Activated CD4-positive, alpha-beta T cell treated with anti-CD3 and anti-CD28 coated beads, Interleukin-2, amount 10 ng/mL, durations not matched to agents 24 days and 14 days (primary cell): Measurements from ENCODE around the gene IMP4. TPM values are rescaled to one million over a fixed set of nuclear protein-coding genes. Genes with fewer than 3 reads are reported as not detected.
A peak's percentile ranks its signal among the peaks of the same experiment; 100 is the strongest.

Source experiments
- DNase-seq: peaks from one replicate; pipeline ENCODE4 v3.0.0; 2022
- H3K27ac Mint-ChIP-seq: one replicate; pipeline ENCODE4 v1.8.0; 2022; ENCODE audit warnings: mild to moderate bottlenecking, mixed read lengths
- H3K27me3 Mint-ChIP-seq: one replicate; pipeline ENCODE4 v1.8.0; 2022; ENCODE audit warnings: mixed read lengths
- H3K36me3 Mint-ChIP-seq: one replicate; pipeline ENCODE4 v1.8.0; 2022; ENCODE audit warnings: low read depth, mild to moderate bottlenecking, mixed read lengths
- H3K4me1 Mint-ChIP-seq: one replicate; pipeline ENCODE4 v1.8.0; 2021; ENCODE audit warnings: mixed read lengths
- H3K4me3 Mint-ChIP-seq: one replicate; pipeline ENCODE4 v1.8.0; 2022; ENCODE audit warnings: mild to moderate bottlenecking, moderate library complexity, mixed read lengths
- H3K9me3 Mint-ChIP-seq: one replicate; pipeline ENCODE4 v1.8.0; 2021; ENCODE audit warnings: mixed read lengths
- intact Hi-C: fragments of 100-400 bp; cut with micrococcal nuclease; formaldehyde crosslinking; loops from one replicate; pipeline ENCODE4 v1.15.1; 2023
- total RNA-seq: library from RNA; stranded (reverse); gene quantifications from 2 replicates; pipeline ENCODE4 v1.2.3, GENCODE V29; 2022

IMP4 gene, protein sequence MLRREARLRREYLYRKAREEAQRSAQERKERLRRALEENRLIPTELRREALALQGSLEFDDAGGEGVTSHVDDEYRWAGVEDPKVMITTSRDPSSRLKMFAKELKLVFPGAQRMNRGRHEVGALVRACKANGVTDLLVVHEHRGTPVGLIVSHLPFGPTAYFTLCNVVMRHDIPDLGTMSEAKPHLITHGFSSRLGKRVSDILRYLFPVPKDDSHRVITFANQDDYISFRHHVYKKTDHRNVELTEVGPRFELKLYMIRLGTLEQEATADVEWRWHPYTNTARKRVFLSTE
- 177 and 178 TPM in 2 replicates for total RNA-seq

DNA sequence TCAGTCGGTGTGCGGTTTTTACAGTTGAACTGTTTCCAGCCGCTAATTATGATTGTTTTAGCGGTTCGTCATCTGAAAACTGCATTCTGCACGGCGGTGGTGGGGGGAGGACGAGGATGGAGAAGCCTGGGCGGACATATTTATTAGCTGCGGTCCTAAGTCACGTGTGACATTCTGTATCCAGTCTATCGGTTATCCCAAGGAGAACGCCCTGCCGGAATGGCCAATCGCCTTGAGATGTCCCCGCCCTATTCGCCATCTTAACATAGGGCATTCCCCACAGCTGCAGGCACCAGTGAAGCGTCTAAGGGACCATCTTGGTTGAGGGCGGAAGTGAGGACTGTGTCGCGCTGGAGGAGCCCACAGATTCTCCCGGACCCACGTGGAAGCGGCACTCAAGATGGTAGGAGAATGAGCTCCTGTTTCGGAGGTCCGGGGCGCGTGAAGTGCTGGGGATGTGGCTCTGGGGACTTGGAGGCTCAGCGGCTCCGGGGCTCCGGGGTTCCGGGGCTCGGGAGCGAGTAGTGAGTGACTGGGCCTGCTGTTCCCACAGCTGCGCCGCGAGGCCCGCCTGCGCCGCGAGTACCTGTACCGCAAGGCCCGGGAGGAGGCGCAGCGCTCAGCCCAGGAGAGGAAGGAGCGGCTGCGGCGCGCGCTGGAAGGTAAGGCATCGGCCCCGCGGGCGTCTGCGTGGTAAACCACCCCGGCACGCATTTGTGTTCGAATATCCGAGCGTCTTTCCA, at the start of gene IMP4:
Gene IMP4 (plus strand): TSS at position 365 of the 743 bp plus-strand sequence. CDS start 36 bp downstream, at position 401.
- intact Hi-C loops, result loop anchor here (1.0 kb wide), 4 partner anchors 14 to 161 kb away; partner anchors contain the start of genes PTPN18 and SMPD4
- Mint-ChIP-seq H3K4me1 (peaks cover 24% of the 10 kb centered on the region), H3K27ac (peak within 1 kb of the TSS; percentile 97), H3K4me3 (peak within 1 kb of the TSS; percentile 97), H3K9me3 (no peaks in the 10 kb centered on the region), H3K36me3 (peaks cover 68% of the 10 kb centered on the region), H3K27me3 (no peaks in the 10 kb centered on the region)
- DNase-seq, result peak; percentile 99

DNA sequence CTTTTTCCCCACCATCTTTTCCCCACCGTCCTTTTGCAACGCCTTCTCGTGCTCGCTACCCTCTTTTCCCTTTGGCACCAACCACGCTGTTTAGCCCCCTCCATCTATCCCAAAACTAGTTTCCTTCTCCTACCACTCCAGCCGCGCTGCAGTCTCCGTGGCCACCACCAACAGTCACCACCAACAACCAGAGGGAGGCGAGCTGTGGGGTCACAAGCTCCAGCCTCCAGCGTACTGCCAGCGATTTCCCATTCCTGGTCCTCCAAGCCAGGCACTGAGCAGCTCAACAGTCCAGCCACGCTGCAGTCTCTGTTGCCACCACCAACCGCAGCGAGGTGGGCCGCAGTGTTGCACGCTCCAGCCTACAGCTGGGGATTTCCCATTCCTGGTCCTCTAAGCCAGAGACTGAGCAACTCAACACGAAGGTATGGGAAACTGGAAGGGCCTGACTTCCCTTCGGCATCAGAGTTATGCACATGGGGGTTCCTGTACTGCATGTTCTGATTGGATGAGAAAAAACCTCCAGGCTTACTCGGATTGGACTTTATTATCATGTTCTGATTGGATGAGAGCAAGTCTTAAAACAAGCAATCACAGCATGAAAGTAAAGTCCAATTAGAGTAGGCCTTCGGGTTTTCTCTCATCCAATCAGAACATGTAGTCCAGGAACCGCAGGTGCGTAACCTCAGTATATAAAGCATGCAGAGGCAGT, 42.3 kb upstream of the IMP4 start:
- Mint-ChIP-seq H3K9me3 (no peaks in the 10 kb centered on the region), H3K27me3 (peaks cover 17% of the 10 kb centered on the region), H3K36me3 (no peaks in the 10 kb centered on the region), H3K27ac (no peak overlapping the region), H3K4me3 (no peak overlapping the region), H3K4me1 (no peaks in the 10 kb centered on the region)
- DNase-seq, result peak; percentile 25
- intact Hi-C loops, result no loop called here

DNA sequence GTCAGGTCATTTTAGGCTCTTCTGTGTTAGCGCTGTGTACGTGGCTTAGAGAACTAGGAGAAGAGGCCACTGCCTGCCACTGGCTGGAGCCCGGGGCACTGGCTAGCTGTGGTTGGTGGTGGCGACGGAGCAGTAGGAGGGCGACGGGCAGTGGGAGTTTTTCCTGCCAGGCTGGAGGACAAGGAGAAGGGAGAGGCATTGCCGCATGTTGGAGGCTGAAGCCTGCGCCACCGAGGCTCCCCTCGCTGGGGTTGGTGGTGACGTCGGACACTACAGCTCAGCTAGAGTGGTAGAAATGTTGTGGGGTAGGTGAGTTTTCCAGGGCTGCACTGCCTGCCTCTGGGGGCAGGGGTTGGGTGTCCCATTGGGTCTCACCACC, 41.7 kb upstream of the IMP4 start:
- no peak overlapping the region for H3K27ac Mint-ChIP-seq
- H3K27me3 Mint-ChIP-seq, result peaks cover 14% of the 10 kb centered on the region
- no peaks in the 10 kb centered on the region for H3K4me1 Mint-ChIP-seq
- intact Hi-C loops, result no loop called here
- H3K4me3 Mint-ChIP-seq, result no peak overlapping the region
- DNase-seq, result peak; percentile 40
- H3K9me3 Mint-ChIP-seq, result no peaks in the 10 kb centered on the region
- no peaks in the 10 kb centered on the region for H3K36me3 Mint-ChIP-seq

DNA sequence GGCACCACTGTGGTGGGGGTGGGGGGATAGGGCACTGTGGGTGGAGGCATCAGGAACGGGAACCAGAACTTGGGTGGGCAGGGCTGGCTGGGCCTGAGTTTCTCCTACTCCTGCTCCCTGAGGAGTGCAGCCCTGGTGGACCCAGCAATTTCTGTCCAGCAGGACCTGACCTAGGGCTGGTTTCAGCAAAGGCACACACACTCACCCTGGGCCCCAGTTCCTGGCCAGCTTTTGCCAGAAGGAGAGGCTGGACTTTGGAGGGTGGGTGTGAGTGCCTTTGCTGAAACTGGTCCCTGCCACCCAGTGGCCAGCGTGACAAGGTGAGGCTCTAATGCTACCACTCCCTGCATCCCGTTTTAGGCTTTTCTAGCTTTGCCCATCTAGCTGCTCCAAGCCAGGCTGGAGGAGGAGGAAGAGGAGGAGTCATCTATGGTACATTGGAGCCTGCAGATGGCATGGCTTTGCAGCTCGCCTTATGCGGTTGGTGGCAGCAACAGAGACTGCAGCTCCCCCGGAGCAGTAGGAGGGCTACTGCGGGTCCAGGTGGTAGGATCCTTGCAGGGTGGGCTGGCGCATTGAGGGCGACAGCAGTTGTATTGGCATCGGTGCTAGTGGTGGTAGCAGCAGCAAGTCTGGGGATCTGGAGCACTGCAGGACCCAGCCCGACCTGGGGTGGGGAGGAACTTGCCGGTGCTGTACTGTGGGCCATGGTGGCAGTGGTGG, 40.4 kb upstream of the IMP4 start:
- intact Hi-C loops, result no loop called here
- H3K36me3 Mint-ChIP-seq, result no peaks in the 10 kb centered on the region

DNA sequence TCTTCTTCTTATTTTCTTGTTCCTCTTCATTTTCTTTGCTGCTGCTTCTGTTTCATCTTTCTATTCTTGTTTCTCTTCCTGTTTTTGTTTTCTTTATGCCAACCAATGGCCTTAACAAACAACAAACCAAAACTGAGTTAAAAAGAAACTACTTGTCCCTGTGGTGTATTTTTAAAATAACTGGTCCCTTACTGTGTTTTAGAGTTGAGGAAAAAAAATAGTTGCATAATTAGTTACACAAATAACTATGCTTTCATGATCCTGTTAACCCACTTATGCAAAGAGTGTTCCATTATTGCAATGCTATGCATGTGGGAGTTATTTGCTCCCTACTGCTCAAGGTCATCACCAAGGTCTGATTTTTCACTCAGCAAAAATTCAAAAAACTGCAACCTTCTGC, 39.5 kb upstream of the IMP4 start:
- intact Hi-C loops, result no loop called here
- Mint-ChIP-seq H3K4me1 (no peaks in the 10 kb centered on the region), H3K36me3 (no peaks in the 10 kb centered on the region), H3K9me3 (no peaks in the 10 kb centered on the region), H3K27me3 (peaks cover 18% of the 10 kb centered on the region), H3K27ac (no peak overlapping the region), H3K4me3 (no peak overlapping the region)
- DNase-seq, result no peak

More for the DNA sequence above, 40.4 kb upstream of the IMP4 start:
- peak; percentile 44 for DNase-seq
- H3K27ac Mint-ChIP-seq, result no peak overlapping the region
- peaks cover 20% of the 10 kb centered on the region for H3K27me3 Mint-ChIP-seq
- H3K4me1 Mint-ChIP-seq, result no peaks in the 10 kb centered on the region
- no peaks in the 10 kb centered on the region for H3K9me3 Mint-ChIP-seq
- H3K4me3 Mint-ChIP-seq, result no peak overlapping the region

DNA sequence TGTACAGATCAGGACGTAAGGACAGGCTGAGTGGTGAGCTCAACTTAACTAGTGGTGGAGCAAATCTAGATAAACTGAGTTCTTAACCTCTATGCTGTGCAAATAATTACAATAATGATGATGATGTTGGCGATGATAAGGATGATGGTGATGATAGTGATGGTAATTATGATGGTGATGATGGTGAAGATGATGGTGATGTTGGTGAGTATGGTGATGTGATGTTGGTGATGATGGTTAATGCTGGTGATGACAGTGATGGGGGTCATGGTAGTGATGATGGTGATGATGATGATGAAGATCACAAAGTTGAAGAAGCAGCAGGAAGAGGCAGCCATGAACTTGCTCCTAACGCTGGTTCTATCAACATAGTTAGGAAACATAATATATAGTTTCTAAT, 38.0 kb upstream of the IMP4 start:
- Mint-ChIP-seq H3K27me3 (peaks cover 13% of the 10 kb centered on the region), H3K36me3 (no peaks in the 10 kb centered on the region), H3K4me1 (no peaks in the 10 kb centered on the region), H3K4me3 (no peak overlapping the region), H3K27ac (no peak overlapping the region), H3K9me3 (no peaks in the 10 kb centered on the region)
- no peak for DNase-seq
- intact Hi-C loops, result no loop called here

DNA sequence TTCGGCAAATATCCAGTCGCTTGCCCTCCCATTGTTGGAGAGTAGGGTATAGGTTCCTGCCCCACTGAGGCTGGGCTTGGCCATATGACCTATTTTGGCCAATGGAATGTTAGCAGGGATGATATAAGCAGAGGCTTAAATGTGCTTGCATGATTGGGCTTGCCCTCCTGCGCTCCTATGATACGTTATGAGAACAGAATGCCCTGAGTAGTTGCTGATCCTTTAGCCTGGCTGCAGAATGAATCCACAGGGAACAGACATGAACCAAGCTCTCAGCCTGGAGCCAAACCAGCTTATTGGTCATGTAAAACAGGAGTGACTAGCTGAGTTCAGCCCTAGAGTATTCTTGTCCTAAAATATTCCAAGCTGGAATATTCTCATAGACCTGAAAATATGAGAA, 34.8 kb upstream of the IMP4 start:
- H3K27me3 Mint-ChIP-seq, result peaks cover 9% of the 10 kb centered on the region
- H3K27ac Mint-ChIP-seq, result no peak overlapping the region
- intact Hi-C loops, result no loop called here
- H3K9me3 Mint-ChIP-seq, result no peaks in the 10 kb centered on the region
- H3K36me3 Mint-ChIP-seq, result no peaks in the 10 kb centered on the region
- no peak overlapping the region for H3K4me3 Mint-ChIP-seq
- no peak for DNase-seq
- H3K4me1 Mint-ChIP-seq, result no peaks in the 10 kb centered on the region

DNA sequence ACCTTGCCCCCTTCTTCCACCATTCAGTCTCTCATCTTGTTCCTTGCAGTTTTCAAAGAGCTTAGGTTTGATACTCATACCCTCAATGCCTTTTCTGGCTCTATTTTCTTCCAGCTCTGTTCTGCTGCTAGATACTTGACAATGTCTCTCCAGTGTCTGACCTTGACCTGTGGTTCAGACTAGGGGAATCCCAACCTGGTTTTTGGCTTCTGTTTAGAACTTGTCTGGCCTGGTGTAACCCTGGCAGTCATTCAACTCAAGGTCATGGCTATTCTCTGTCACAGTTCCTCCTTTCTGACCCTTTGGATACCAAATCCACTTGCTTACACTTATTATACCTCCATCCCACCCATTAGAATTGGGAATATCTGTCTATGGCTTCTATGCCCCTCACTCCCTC, 31.8 kb upstream of the IMP4 start:
- Mint-ChIP-seq H3K27ac (no peak overlapping the region), H3K4me3 (no peak overlapping the region), H3K4me1 (no peaks in the 10 kb centered on the region), H3K36me3 (no peaks in the 10 kb centered on the region), H3K27me3 (peaks cover 9% of the 10 kb centered on the region), H3K9me3 (no peaks in the 10 kb centered on the region)
- DNase-seq, result peak; percentile 21
- intact Hi-C loops, result no loop called here

DNA sequence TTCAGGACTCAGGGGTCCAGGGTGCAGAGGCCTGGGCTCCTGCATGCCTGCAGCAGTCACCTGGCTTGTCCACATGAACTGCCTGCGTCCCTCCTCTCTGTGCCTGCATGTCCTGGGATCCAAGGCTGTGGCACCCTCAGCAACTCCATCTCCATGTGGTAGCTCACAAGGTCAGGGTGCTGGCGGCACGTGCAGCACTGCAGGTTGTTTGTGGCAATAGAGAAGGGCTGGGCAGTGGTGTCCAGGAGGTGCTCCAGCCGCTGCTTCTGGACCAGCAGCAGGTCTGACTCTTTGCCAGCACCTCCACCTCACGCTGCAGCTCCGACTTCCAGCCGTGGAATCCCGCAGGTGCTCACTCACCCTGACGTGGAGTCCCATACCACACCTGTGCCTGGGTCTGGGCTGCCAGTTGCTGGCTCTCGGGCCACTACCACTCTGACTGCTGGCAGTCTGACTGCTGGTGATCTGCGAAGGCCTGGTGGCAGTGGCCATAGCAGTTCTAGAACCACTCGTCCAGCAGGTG, 28.8 kb upstream of the IMP4 start:
- no peaks in the 10 kb centered on the region for H3K36me3 Mint-ChIP-seq
- no peaks in the 10 kb centered on the region for H3K4me1 Mint-ChIP-seq
- intact Hi-C loops, result no loop called here
- H3K27ac Mint-ChIP-seq, result no peak overlapping the region
- H3K9me3 Mint-ChIP-seq, result no peaks in the 10 kb centered on the region
- peak; percentile 43 for DNase-seq
- no peak overlapping the region for H3K4me3 Mint-ChIP-seq
- H3K27me3 Mint-ChIP-seq, result no peaks in the 10 kb centered on the region

DNA sequence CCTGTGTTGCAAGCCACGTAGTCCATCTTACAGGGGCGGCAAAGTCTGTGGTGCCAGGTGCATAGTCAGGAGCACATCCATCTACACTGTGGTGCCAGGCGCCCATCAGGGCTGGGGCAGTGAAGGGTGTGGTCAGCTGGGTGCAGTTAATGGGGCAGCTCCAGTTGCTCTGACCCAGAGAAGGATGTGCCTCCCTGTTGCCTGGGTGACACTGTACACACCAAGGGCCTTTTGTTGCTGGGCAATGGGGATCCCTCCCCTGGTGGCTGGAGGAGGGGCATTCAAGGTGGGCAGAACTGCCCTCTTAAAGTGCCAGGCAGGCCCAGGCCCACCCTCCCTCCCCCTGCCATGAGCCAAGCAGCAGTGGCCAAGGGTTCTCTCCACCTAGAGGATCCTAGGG, 28.3 kb upstream of the IMP4 start:
- Mint-ChIP-seq H3K4me3 (no peak overlapping the region), H3K9me3 (no peaks in the 10 kb centered on the region), H3K4me1 (no peaks in the 10 kb centered on the region), H3K36me3 (no peaks in the 10 kb centered on the region), H3K27ac (no peak overlapping the region), H3K27me3 (no peaks in the 10 kb centered on the region)
- no peak for DNase-seq
- intact Hi-C loops, result no loop called here

DNA sequence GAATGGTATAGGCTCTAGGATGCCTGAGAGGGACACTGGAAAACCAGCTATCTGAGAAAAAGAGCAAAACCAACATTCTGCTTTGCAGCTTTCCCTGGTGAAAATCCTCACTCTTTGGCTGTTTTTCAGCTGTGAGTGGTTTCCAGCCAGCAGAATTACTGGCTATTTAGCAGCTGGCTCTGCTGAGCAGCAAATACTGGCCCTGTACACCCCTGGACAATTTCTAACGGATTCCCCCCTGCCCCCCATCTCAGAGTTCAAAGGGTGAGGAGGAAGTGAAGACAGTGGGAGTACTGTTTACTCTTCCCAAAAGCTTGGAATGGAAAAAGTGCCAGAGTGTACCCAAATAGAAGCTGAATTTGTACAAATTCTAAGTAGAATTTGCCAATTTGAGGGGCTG, 26.1 kb upstream of the IMP4 start:
- H3K4me3 Mint-ChIP-seq, result no peak overlapping the region
- peak; percentile 28 for DNase-seq
- no peak overlapping the region for H3K27ac Mint-ChIP-seq
- H3K4me1 Mint-ChIP-seq, result no peaks in the 10 kb centered on the region
- no peaks in the 10 kb centered on the region for H3K36me3 Mint-ChIP-seq
- no peaks in the 10 kb centered on the region for H3K9me3 Mint-ChIP-seq
- intact Hi-C loops, result no loop called here
- H3K27me3 Mint-ChIP-seq, result peaks cover 7% of the 10 kb centered on the region

DNA sequence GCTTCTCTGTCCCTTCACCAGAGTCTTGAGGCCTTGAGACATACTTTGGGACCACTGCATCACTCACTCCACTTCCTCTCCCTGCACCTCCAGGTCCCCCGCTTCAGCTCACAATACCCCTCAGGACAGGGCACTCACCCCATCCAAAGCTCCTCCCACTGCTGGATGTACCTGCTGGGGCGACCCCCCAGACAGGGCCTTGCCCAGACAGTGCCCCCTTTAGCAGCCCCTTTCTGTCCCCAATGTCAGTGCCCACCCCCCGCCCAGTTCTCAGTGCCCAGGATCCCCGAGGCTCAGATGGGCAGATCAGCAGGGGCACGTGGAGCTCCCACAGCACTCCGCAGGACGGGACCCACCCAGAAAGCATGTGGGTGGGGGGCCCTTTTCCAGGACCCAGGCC, 23.8 kb upstream of the IMP4 start:
- H3K9me3 Mint-ChIP-seq, result no peaks in the 10 kb centered on the region
- peak; percentile 31 for DNase-seq
- H3K27me3 Mint-ChIP-seq, result peaks cover 21% of the 10 kb centered on the region
- H3K4me3 Mint-ChIP-seq, result no peak overlapping the region
- no peaks in the 10 kb centered on the region for H3K36me3 Mint-ChIP-seq
- intact Hi-C loops, result no loop called here
- H3K4me1 Mint-ChIP-seq, result no peaks in the 10 kb centered on the region
- H3K27ac Mint-ChIP-seq, result no peak overlapping the region

DNA sequence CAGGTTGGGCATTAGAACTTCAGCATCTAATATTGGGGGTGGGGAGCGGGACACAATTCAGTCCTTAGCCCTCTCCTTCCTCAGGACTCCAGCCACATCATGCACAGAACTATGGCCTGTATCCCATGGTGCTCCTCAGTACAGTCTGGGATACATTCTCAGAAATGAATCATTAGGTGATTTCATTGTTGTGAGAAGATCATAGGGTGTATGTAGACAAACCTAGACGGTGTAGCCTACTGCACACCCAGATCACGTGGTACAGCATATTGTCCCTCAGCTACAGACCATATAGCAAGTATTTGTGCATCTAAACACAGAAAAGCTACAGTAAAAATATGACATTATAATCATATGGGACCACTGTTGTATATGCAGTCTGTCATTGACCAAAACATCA, 23.2 kb upstream of the IMP4 start:
- intact Hi-C loops, result no loop called here
- no peak overlapping the region for H3K27ac Mint-ChIP-seq
- peaks cover 24% of the 10 kb centered on the region for H3K27me3 Mint-ChIP-seq
- DNase-seq, result peak; percentile 22
- H3K4me3 Mint-ChIP-seq, result no peak overlapping the region
- H3K9me3 Mint-ChIP-seq, result no peaks in the 10 kb centered on the region
- H3K4me1 Mint-ChIP-seq, result no peaks in the 10 kb centered on the region
- H3K36me3 Mint-ChIP-seq, result no peaks in the 10 kb centered on the region
